HepG2 (cell line): ENCODE data around the gene ST14. TPM values are rescaled to one million over a fixed set of nuclear protein-coding genes. Genes with fewer than 3 reads are reported as not detected.
A peak's percentile ranks its signal among the peaks of the same experiment; 100 is the strongest.

Experiments used
- ATAC-seq: fragments of 200-7000 bp; cut with Tn5 transposase; 3 replicates; pipeline ENCODE4 v1.9.1; 2020; ENCODE audit warnings: mild to moderate bottlenecking, moderate library complexity
- BruUV-seq: library from RNA; stranded (reverse); fragments of 400-500 nt; replicated peaks from 2 replicates; lab custom pipeline; 2021; lab: Mats Ljungman, UMichigan
- CTCF ChIA-PET: fragments of 300-600 bp; formaldehyde crosslinking; extraction: SDS; loops from one replicate; lab custom pipeline; 2021; ENCODE audit warnings: low total read pairs, inconsistent platforms, low intra/inter-chr PET ratio; lab: Yijun Ruan, JAX
- POLR2A ChIA-PET: fragments of 350-600 bp; sonication (Branson Sonifier 250); formaldehyde crosslinking; loops from one replicate; lab custom pipeline; 2020; ENCODE audit warnings: antibody characterized with exemption, inconsistent platforms; lab: Yijun Ruan, JAX
- DNase-seq: peaks from one replicate; pipeline ENCODE4 v3.0.0-alpha.2; 2015; ENCODE audit warnings: low spot score
- FAIRE-seq: peaks from 3 replicates; lab custom pipeline; 2011; peaks lifted over from hg19 to GRCh38; lab: Jason Lieb, UNC
- H2AFZ ChIP-seq: one replicate; pipeline ENCODE4 v1.6.1; 2011; ENCODE audit warnings: low read length, inconsistent platforms
- H3K27ac ChIP-seq: fragments of 300-600 bp; 3 replicates; pipeline ENCODE4 v1.8.0; 2011; ENCODE audit warnings: mixed run types, mild to moderate bottlenecking, mixed read lengths, low read length, inconsistent platforms; ENCODE audit not compliant: insufficient read depth; ENCODE audit errors: extremely low read length
- H3K27me3 ChIP-seq, 2 experiments: fragments of 200-600 bp in 1 of 2; 2 replicates in 1 of 2; 3 replicates in 1 of 2; pipeline versions ENCODE4 v1.6.0 to v1.8.0; 2011; ENCODE audit warnings: low read length in 2 of 2, mild to moderate bottlenecking in 2 of 2, moderate library complexity in 2 of 2, inconsistent platforms in 1 of 2; ENCODE audit not compliant: insufficient read depth in 2 of 2, control insufficient read depth in 1 of 2
- H3K36me3 ChIP-seq, 2 experiments: fragments of 200-600 bp in 1 of 2; replicated peaks in 1 of 2; 2 replicates in 1 of 2; 3 replicates in 1 of 2; pipeline versions ENCODE4 v1.5.1 to v1.8.0; 2011; ENCODE audit warnings: low read length in 2 of 2, inconsistent platforms in 1 of 2; ENCODE audit not compliant: insufficient read depth in 2 of 2, control insufficient read depth in 1 of 2
- H3K4me1 ChIP-seq: 2 replicates; pipeline ENCODE4 v1.5.1; 2012; ENCODE audit warnings: low read length, inconsistent platforms; ENCODE audit not compliant: insufficient read depth
- H3K4me2 ChIP-seq: 2 replicates; pipeline ENCODE4 v1.6.0; 2011; ENCODE audit warnings: low read depth, low read length, inconsistent platforms
- H3K4me3 ChIP-seq, 3 experiments: fragments of 200-600 bp in 1 of 3; sonication (generic), shearing (Covaris generic) in 1 of 3; replicated peaks in 1 of 3; 2 replicates each; pipeline ENCODE4 v1.5.1; 2011 to 2016; ENCODE audit warnings: low read length in 3 of 3, inconsistent platforms in 2 of 3, low read depth in 2 of 3, mild to moderate bottlenecking in 2 of 3, control low read depth in 1 of 3, mixed read lengths in 1 of 3; ENCODE audit not compliant: insufficient read depth in 1 of 3
- H3K79me2 ChIP-seq: one replicate; pipeline ENCODE4 v1.6.1; 2011; ENCODE audit warnings: low read length, inconsistent platforms; ENCODE audit not compliant: insufficient read depth
- H3K9ac ChIP-seq: 2 replicates; pipeline ENCODE4 v1.6.0; 2011; ENCODE audit warnings: mild to moderate bottlenecking, low read depth, low read length, inconsistent platforms; ENCODE audit not compliant: insufficient read depth
- H3K9me3 ChIP-seq: 2 replicates; pipeline ENCODE4 v1.5.1; 2012; ENCODE audit warnings: mild to moderate bottlenecking, low read length
- H4K20me1 ChIP-seq: 2 replicates; pipeline ENCODE4 v1.6.0; 2011; ENCODE audit warnings: inconsistent platforms, mild to moderate bottlenecking, low read length, moderate library complexity; ENCODE audit not compliant: insufficient read depth
- CTCF ChIP-seq: sonication (generic); formaldehyde crosslinking; IDR thresholded peaks from 2 replicates; pipeline ENCODE4 v1.5.0; 2020; ENCODE audit warnings: mild to moderate bottlenecking, missing genetic modification reagents, moderate library complexity
- RNF219 ChIP-seq: sonication (generic); formaldehyde crosslinking; IDR thresholded peaks from 2 replicates; pipeline ENCODE4 v1.5.0; 2020; ENCODE audit warnings: mild to moderate bottlenecking, missing genetic modification reagents
- ZBTB33 ChIP-seq: sonication (generic); formaldehyde crosslinking; IDR thresholded peaks from 2 replicates; pipeline ENCODE4 v1.4.0; 2020; ENCODE audit warnings: missing genetic modification reagents
- ZBTB38 ChIP-seq: sonication (generic); formaldehyde crosslinking; IDR thresholded peaks from 2 replicates; pipeline ENCODE4 v1.5.1; 2020; ENCODE audit warnings: mild to moderate bottlenecking, missing genetic modification reagents
- ZNF563 ChIP-seq: sonication (generic); formaldehyde crosslinking; IDR thresholded peaks from 2 replicates; pipeline ENCODE4 v1.8.0; 2022; ENCODE audit warnings: mild to moderate bottlenecking, moderate library complexity, missing genetic modification reagents
- WGBS: methylation state at CpG from one replicate; pipeline ENCODE4 v1.1.6; 2017; ENCODE audit warnings: low lambda C conversion rate; 5-methylcytosine and 5-hydroxymethylcytosine counted together
- in situ Hi-C: cut with HindIII; loops from 2 replicates; pipeline ENCODE4 v1.10.0; 2017; ENCODE audit warnings: low pct_unique_long_range_greater_than_20kb; ENCODE audit not compliant: extremely low pct_ligation_motif_present
- intact Hi-C: fragments of 100-400 bp; cut with micrococcal nuclease; formaldehyde crosslinking; loops from one replicate; pipeline ENCODE4 v1.10.0; 2022; ENCODE audit not compliant: unreplicated experiment
- polyA plus RNA-seq, 8 experiments: library from polyadenylated mRNA; depleted of rRNA in 3 of 8; stranded (reverse) in 7 of 8; unstranded in 1 of 8; fragments of >200 nt; fragmentation: Illumina TruSeq in 4 of 8; extraction: Trizol in 4 of 8; gene quantifications; 2 replicates each; pipeline versions ENCODE4 v1.2.1 to v1.2.3, GENCODE V29; 2011 to 2016; ENCODE audit warnings: low read depth in 4 of 8, missing spikeins in 1 of 8, mixed read lengths in 1 of 8; ENCODE audit not compliant: insufficient read depth in 1 of 8
- total RNA-seq, 5 experiments: library from RNA; depleted of rRNA; stranded (reverse); fragments of >200 nt; fragmentation: Illumina TruSeq; extraction: Trizol; gene quantifications; 2 replicates each; pipeline ENCODE4 v1.2.3, GENCODE V29; 2016; ENCODE audit warnings: low read depth in 1 of 5

Gene ST14
- total and polyA plus RNA-seq, 2 of the 13 experiments (the other 11 are each of a cell fraction or from before 2014, with no cell fraction given) = 0.88 to 1.4 TPM

GRCh38 chr11:130198964-130199363, 39.4 kb downstream of the ST14 start:
- peak; percentile 59 for ATAC-seq
- no peak for FAIRE-seq

More at GRCh38 chr11:130198964-130199363, 39.4 kb downstream of the ST14 start:
- POLR2A ChIA-PET = no interaction called here
- no TSS peak for BruUV-seq
- CTCF ChIA-PET = no interaction called here
- WGBS = 94% methylated on average over 12 of the region's 15 CpGs
- 0 out of 2 replicates have a peak, but pooled peaks have one; percentile 26 for TF ChIP-seq ZBTB38 (CRISPR knock-in tag)
- peak; percentile 89 for TF ChIP-seq ZBTB33 (CRISPR knock-in tag)
- TF ChIP-seq RNF219 (CRISPR knock-in tag) = no peak
- TF ChIP-seq ZNF563 = no peak
- peak; percentile 34 for TF ChIP-seq CTCF (CRISPR knock-in tag)
- H3K27me3 ChIP-seq = no peaks in the 10 kb centered on the region
- H3K27ac ChIP-seq = no peak overlapping the region
- no peak overlapping the region for H3K9ac ChIP-seq
- intact Hi-C loops = no loop called here
- in situ Hi-C loops = no loop called here
- H3K9me3 ChIP-seq = no peaks in the 10 kb centered on the region
- H2AFZ ChIP-seq = no peak overlapping the region
- no peaks in the 10 kb centered on the region for H3K36me3 ChIP-seq
- peaks cover 2% of the 10 kb centered on the region; the same call in 1 of the 2 replicates for H3K4me1 ChIP-seq
- H3K4me2 ChIP-seq = no peak overlapping the region
- DNase-seq = no peak
- H3K79me2 ChIP-seq = no peaks in the 10 kb centered on the region
- no peaks in the 10 kb centered on the region for H4K20me1 ChIP-seq
- no peak overlapping the region for H3K4me3 ChIP-seq
